OCI-LY1 (cell line): ENCODE data around the gene TSN.
"Not testable (repeated sequence)": the region's sequence is repeated elsewhere in the genome, so short reads cannot be mapped to it uniquely, and the experiment has no call there.

ENCODE experiments used
- H2AFZ ChIP-seq: fragments of 200-600 bp; sonication (generic), shearing (Covaris generic); 2 replicates; pipeline ENCODE4 v1.6.0; 2014; ENCODE audit warnings: antibody characterized with exemption, mild to moderate bottlenecking, low read length
- H3F3A ChIP-seq: fragments of 200-600 bp; sonication (generic), shearing (Covaris generic); 2 replicates; pipeline ENCODE4 v1.6.0; 2014; ENCODE audit warnings: mild to moderate bottlenecking, antibody characterized with exemption, low read length, moderate library complexity; ENCODE audit not compliant: insufficient read depth
- H3K27ac ChIP-seq: fragments of 200-600 bp; sonication (generic); 2 replicates; pipeline ENCODE4 v1.5.1; 2014; ENCODE audit warnings: low read length, mixed run types, mild to moderate bottlenecking, low read depth; ENCODE audit not compliant: poor library complexity, severe bottlenecking
- H3K27me3 ChIP-seq: fragments of 200-600 bp; sonication (generic); 2 replicates; pipeline ENCODE4 v1.6.0; 2014; ENCODE audit warnings: antibody characterized with exemption, mild to moderate bottlenecking, low read length, moderate library complexity; ENCODE audit not compliant: insufficient read depth
- H3K36me3 ChIP-seq: fragments of 200-600 bp; sonication (generic); 2 replicates; pipeline ENCODE4 v1.6.1; 2014; ENCODE audit warnings: mild to moderate bottlenecking, antibody characterized with exemption, low read length, moderate library complexity, mixed read lengths; ENCODE audit not compliant: insufficient read depth
- H3K4me1 ChIP-seq: fragments of 200-600 bp; sonication (generic); 2 replicates; pipeline ENCODE4 v1.5.1; 2014; ENCODE audit warnings: mild to moderate bottlenecking, low read length, moderate library complexity; ENCODE audit not compliant: insufficient read depth, severe bottlenecking
- H3K4me2 ChIP-seq: fragments of 200-600 bp; sonication (generic), shearing (Covaris generic); 2 replicates; pipeline ENCODE4 v1.6.1; 2014; ENCODE audit warnings: low read length
- H3K4me3 ChIP-seq: fragments of 200-600 bp; sonication (generic); 2 replicates; pipeline ENCODE4 v1.5.1; 2014; ENCODE audit warnings: low read length, low read depth, mild to moderate bottlenecking, mixed read lengths; ENCODE audit not compliant: poor library complexity, severe bottlenecking
- H3K79me2 ChIP-seq: fragments of 200-600 bp; shearing (Covaris generic); 2 replicates; pipeline ENCODE4 v1.6.1; 2016; ENCODE audit warnings: mixed run types, low read length, mixed read lengths; ENCODE audit not compliant: insufficient read depth
- H3K9ac ChIP-seq: fragments of 200-600 bp; sonication (generic), shearing (Covaris generic); 2 replicates; pipeline ENCODE4 v1.6.1; 2014; ENCODE audit warnings: mild to moderate bottlenecking, low read length, mixed read lengths
- H3K9me2 ChIP-seq: fragments of 200-600 bp; sonication (generic), shearing (Covaris generic); 2 replicates; pipeline ENCODE4 v1.6.1; 2014; ENCODE audit warnings: low read depth, mild to moderate bottlenecking, low read length, mixed read lengths
- H3K9me3 ChIP-seq: fragments of 200-600 bp; shearing (Covaris generic); 2 replicates; pipeline ENCODE4 v1.6.1; 2014; ENCODE audit warnings: low read length, mixed read lengths
- H4K20me1 ChIP-seq: fragments of 200-600 bp; sonication (generic), shearing (Covaris generic); 2 replicates; pipeline ENCODE4 v1.6.0; 2016; ENCODE audit warnings: mild to moderate bottlenecking, low read length; ENCODE audit not compliant: insufficient read depth
- CTCF ChIP-seq: fragments of 200-600 bp; sonication (generic), shearing (Covaris generic); IDR thresholded peaks from 2 replicates; pipeline ENCODE4 v1.5.1; 2017; ENCODE audit warnings: mild to moderate bottlenecking, antibody characterized with exemption, low read length, moderate library complexity, mixed read lengths
- EZH2 ChIP-seq: fragments of 200-600 bp; sonication (generic), shearing (Covaris generic); IDR thresholded peaks from 2 replicates; pipeline ENCODE4 v1.8.0; 2017; ENCODE audit warnings: borderline replicate concordance, mixed run types, mild to moderate bottlenecking, antibody characterized with exemption, low read length, moderate library complexity, mixed read lengths

The TSN gene

DNA sequence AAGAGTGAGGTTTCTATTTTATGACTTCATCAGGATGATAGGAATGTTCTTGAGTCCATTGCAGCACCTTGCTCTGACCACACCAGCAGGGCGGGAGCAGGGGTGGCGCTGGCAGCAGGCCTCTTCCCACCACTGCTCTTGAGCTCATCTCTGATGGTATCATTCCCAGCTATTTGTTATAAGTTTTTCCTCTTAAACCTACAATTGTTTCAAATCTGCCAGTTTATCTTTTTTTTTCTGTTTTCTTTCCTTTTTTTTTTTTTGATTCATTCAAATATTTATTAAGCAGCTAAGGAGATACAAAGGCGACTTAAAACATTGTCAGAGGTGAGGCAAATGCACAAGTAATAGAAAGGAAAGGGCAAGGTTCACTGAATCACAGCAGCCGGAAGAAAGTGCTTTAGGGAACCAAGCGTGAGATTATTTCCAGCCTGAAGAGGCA, 47.5 kb upstream of the TSN start:
- H3K9me2 ChIP-seq: no peaks in the 10 kb centered on the region
- TF ChIP-seq CTCF (no peak), EZH2 (no peak)
- H3K4me2 ChIP-seq: no peak overlapping the region
- no peak overlapping the region for H3K9ac ChIP-seq
- 0 out of 2 replicates have a peak overlapping the region, but pooled peaks have one; percentile 69 for H2AFZ ChIP-seq
- no peak overlapping the region for H3K27ac ChIP-seq
- H3F3A ChIP-seq: no peaks in the 10 kb centered on the region
- 0 out of 2 replicates have a peak, but pooled peaks cover 3% of the 10 kb centered on the region for H3K27me3 ChIP-seq
- no peaks in the 10 kb centered on the region for H4K20me1 ChIP-seq
- H3K36me3 ChIP-seq: no peaks in the 10 kb centered on the region
- no peak overlapping the region for H3K4me3 ChIP-seq
- peaks cover 14% of the 10 kb centered on the region for H3K4me1 ChIP-seq
- H3K79me2 ChIP-seq: no peaks in the 10 kb centered on the region
- no peaks in the 10 kb centered on the region for H3K9me3 ChIP-seq

- no peaks in the 10 kb centered on the region for H3K79me2 ChIP-seq
- no peaks in the 10 kb centered on the region for H3K9me2 ChIP-seq
- no peak overlapping the region for H3K9ac ChIP-seq
- no peaks in the 10 kb centered on the region for H4K20me1 ChIP-seq
- H3K27me3 ChIP-seq: 0 out of 2 replicates have a peak, but pooled peaks cover 3% of the 10 kb centered on the region
- H3K36me3 ChIP-seq: no peaks in the 10 kb centered on the region
- no peak overlapping the region for H3K4me3 ChIP-seq
- no peaks in the 10 kb centered on the region for H3K9me3 ChIP-seq
- H3K4me1 ChIP-seq: peaks cover 14% of the 10 kb centered on the region
- no peak overlapping the region for H3K4me2 ChIP-seq
- no peak overlapping the region for H3K27ac ChIP-seq
- H3F3A ChIP-seq: no peaks in the 10 kb centered on the region
- H2AFZ ChIP-seq: no peak overlapping the region
- no peak for TF ChIP-seq CTCF
- no peak for TF ChIP-seq EZH2
Measured at GRCh38 chr2:121709776-121710469, 45.5 kb upstream of the TSN start.

DNA sequence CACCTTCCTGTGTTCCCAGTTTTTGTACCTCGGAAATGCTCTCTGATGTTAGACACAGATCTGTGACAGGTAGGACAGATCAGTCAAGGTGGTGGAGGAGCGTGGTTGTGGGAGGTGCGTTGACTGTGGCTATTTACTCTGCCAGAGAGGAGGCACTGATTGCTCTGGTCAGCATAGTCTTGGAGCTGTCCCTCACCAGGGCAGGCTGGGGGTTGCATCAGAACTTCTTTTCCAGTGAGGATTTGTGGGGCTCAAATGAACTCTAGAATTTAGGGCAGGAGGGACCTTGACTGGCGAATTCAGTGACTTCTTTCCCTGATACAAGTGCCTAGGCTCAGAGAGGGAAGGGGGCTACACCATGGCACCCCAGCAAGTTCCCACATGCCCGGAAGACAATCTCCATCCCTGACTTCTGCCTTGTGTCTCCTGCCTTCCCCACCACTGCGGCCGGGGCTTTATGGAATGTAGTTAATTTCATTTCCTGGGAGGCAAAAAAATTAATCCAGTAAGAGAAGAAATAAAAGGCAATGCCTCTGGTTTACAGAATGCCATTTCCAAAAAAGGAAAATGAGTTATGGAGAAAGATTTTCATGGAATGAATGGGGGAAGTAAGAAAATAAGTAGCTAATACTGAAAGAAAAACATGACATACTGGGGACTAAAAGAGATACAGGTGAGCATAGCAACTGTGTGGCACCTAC, 44.8 kb upstream of the TSN start:
- no peaks in the 10 kb centered on the region for H4K20me1 ChIP-seq
- H3K27ac ChIP-seq: no peak overlapping the region
- no peak overlapping the region for H3K9ac ChIP-seq
- no peaks in the 10 kb centered on the region for H3K36me3 ChIP-seq
- no peaks in the 10 kb centered on the region for H3K79me2 ChIP-seq
- H3K27me3 ChIP-seq: 0 out of 2 replicates have a peak, but pooled peaks cover 3% of the 10 kb centered on the region
- no peaks in the 10 kb centered on the region for H3K9me3 ChIP-seq
- H3K4me1 ChIP-seq: peaks cover 15% of the 10 kb centered on the region
- TF ChIP-seq CTCF (no peak), EZH2 (no peak)
- no peak overlapping the region for H3K4me3 ChIP-seq
- no peak overlapping the region for H2AFZ ChIP-seq
- H3F3A ChIP-seq: no peaks in the 10 kb centered on the region
- no peak overlapping the region for H3K4me2 ChIP-seq
- H3K9me2 ChIP-seq: no peaks in the 10 kb centered on the region

DNA sequence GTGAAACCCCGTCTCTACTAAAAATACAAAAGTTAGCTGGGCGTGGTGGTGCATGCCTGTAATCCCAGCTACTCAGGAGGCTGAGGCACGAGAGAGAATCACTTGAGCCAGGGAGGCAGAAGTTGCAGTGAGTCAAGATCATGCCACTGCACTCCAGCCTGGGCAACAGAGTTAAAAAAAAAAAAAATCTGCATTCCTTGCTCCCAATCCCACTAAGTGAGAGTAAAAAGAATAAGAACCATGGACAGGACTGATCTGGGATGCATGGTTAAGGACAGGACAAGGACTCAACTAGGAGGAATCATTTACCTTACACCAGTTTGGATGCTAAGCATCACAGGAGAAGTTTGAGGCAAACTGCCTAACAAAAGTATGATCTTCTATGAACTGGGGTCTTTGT, 44.0 kb upstream of the TSN start:
- not testable (repeated sequence) for H2AFZ ChIP-seq, H3K4me2 ChIP-seq, H3K9me2 ChIP-seq, H3K9ac ChIP-seq, H3K27me3 ChIP-seq, H3K9me3 ChIP-seq, H3K79me2 ChIP-seq, H3F3A ChIP-seq, H3K4me3 ChIP-seq, H3K27ac ChIP-seq, H4K20me1 ChIP-seq, H3K36me3 ChIP-seq
- H3K4me1 ChIP-seq: peaks cover 24% of the 10 kb centered on the region
